HEK293 (cell line): ENCODE measurements around the gene PARD3.
A peak's percentile ranks its signal among the peaks of the same experiment; 100 is the strongest.

Experiments
- CTCF ChIA-PET: fragments of 350-600 bp; formaldehyde crosslinking; extraction: SDS; loops from one replicate; lab custom pipeline; 2021; ENCODE audit warnings: antibody characterized with exemption; lab: Yijun Ruan, JAX
- POLR2A ChIA-PET: fragments of 300-600 bp; formaldehyde crosslinking; extraction: SDS; loops from one replicate; lab custom pipeline; 2020; ENCODE audit warnings: antibody characterized with exemption, inconsistent platforms; lab: Yijun Ruan, JAX
- H3K27ac ChIP-seq: fragments of 200-500 bp; sonication (Bioruptor generic); 2 replicates; pipeline ENCODE4 v1.5.1; 2014; ENCODE audit warnings: low read depth, low read length, control low read depth, inconsistent platforms; ENCODE audit errors: extremely low read depth
- H3K36me3 ChIP-seq, 2 experiments: fragments of 200-500 bp in 1 of 2; sonication (Bioruptor generic) in 1 of 2; 1 replicate in 1 of 2; 2 replicates in 1 of 2; pipeline ENCODE4 v1.5.1; 2014 to 2017; ENCODE audit warnings: inconsistent platforms in 2 of 2, low read length in 2 of 2; ENCODE audit not compliant: control insufficient read depth in 2 of 2, insufficient read depth in 1 of 2
- H3K4me1 ChIP-seq: fragments of 200-500 bp; sonication (Bioruptor generic); 2 replicates; pipeline ENCODE4 v1.5.1; 2014; ENCODE audit warnings: mild to moderate bottlenecking, low read length, inconsistent platforms; ENCODE audit not compliant: control insufficient read depth, insufficient read depth
- H3K4me3 ChIP-seq: 2 replicates; pipeline ENCODE4 v1.5.1; 2011; ENCODE audit warnings: low read depth, mild to moderate bottlenecking, control low read depth, low read length, moderate library complexity
- H3K9me3 ChIP-seq: fragments of 200-500 bp; sonication (Bioruptor generic); 2 replicates; pipeline ENCODE4 v1.5.1; 2014; ENCODE audit warnings: low read depth, low read length, inconsistent platforms; ENCODE audit not compliant: control insufficient read depth, insufficient read depth
- EGR2 ChIP-seq: fragments of 450-650 bp; formaldehyde crosslinking; IDR thresholded peaks from 2 replicates; pipeline ENCODE4 v1.5.1; 2016; ENCODE audit warnings: low read depth, missing biosample characterization, missing genetic modification characterization
- MZF1 ChIP-seq: fragments of 450-650 bp; formaldehyde crosslinking; IDR thresholded peaks from 2 replicates; pipeline ENCODE4 v1.5.1; 2017; ENCODE audit warnings: missing biosample characterization, missing genetic modification characterization, borderline replicate concordance
- SP2 ChIP-seq: fragments of 450-650 bp; formaldehyde crosslinking; IDR thresholded peaks from 2 replicates; pipeline ENCODE4 v1.5.1; 2016; ENCODE audit warnings: missing biosample characterization, missing genetic modification characterization
- ZBTB10 ChIP-seq: fragments of 450-650 bp; formaldehyde crosslinking; IDR thresholded peaks from 2 replicates; pipeline ENCODE4 v1.5.1; 2016; ENCODE audit warnings: missing biosample characterization, missing genetic modification characterization
- ZBTB26 ChIP-seq: fragments of 450-650 bp; formaldehyde crosslinking; optimal IDR thresholded peaks from 2 replicates; pipeline ENCODE3; 2016; ENCODE audit warnings: missing biosample characterization, mild to moderate bottlenecking, missing genetic modification characterization
- ZBTB48 ChIP-seq: fragments of 450-650 bp; formaldehyde crosslinking; IDR thresholded peaks from 2 replicates; pipeline ENCODE4 v1.5.1; 2016; ENCODE audit warnings: missing biosample characterization, missing genetic modification characterization
- ZFP37 ChIP-seq: fragments of 450-650 bp; formaldehyde crosslinking; IDR thresholded peaks from 2 replicates; pipeline ENCODE4 v1.5.1; 2016; ENCODE audit warnings: missing biosample characterization, missing genetic modification characterization
- ZNF140 ChIP-seq: fragments of 450-650 bp; formaldehyde crosslinking; IDR thresholded peaks from 2 replicates; pipeline ENCODE4 v1.5.1; 2016; ENCODE audit warnings: missing biosample characterization, missing genetic modification characterization
- ZNF214 ChIP-seq: fragments of 450-650 bp; formaldehyde crosslinking; IDR thresholded peaks from 2 replicates; pipeline ENCODE4 v1.5.1; 2017; ENCODE audit warnings: missing biosample characterization, mild to moderate bottlenecking, missing genetic modification characterization, borderline replicate concordance
- ZNF335 ChIP-seq: fragments of 450-650 bp; formaldehyde crosslinking; conservative IDR thresholded peaks from 2 replicates; pipeline ENCODE4 v1.5.1; 2016; ENCODE audit warnings: missing biosample characterization, missing genetic modification characterization
- ZNF426 ChIP-seq: fragments of 450-650 bp; formaldehyde crosslinking; IDR thresholded peaks from 2 replicates; pipeline ENCODE4 v1.5.1; 2017; ENCODE audit warnings: missing biosample characterization, missing genetic modification characterization, mild to moderate bottlenecking, inconsistent platforms, moderate library complexity
- ZNF510 ChIP-seq: fragments of 450-650 bp; formaldehyde crosslinking; IDR thresholded peaks from 2 replicates; pipeline ENCODE4 v1.5.1; 2018; ENCODE audit warnings: mild to moderate bottlenecking, missing genetic modification characterization, missing biosample characterization; ENCODE audit not compliant: insufficient replicate concordance
- ZNF629 ChIP-seq: fragments of 450-650 bp; formaldehyde crosslinking; IDR thresholded peaks from 2 replicates; pipeline ENCODE4 v1.5.1; 2017; ENCODE audit warnings: missing biosample characterization, missing genetic modification characterization
- ZNF645 ChIP-seq: fragments of 450-650 bp; formaldehyde crosslinking; IDR thresholded peaks from 2 replicates; pipeline ENCODE4; 2016; ENCODE audit warnings: missing biosample characterization, missing genetic modification characterization
- ZNF658 ChIP-seq: fragments of 450-650 bp; formaldehyde crosslinking; IDR thresholded peaks from 2 replicates; pipeline ENCODE4; 2016; ENCODE audit warnings: missing biosample characterization, missing genetic modification characterization
- ZXDB ChIP-seq: fragments of 450-650 bp; formaldehyde crosslinking; IDR thresholded peaks from 2 replicates; pipeline ENCODE4 v1.5.1; 2016; ENCODE audit warnings: missing biosample characterization, missing genetic modification characterization
- TF ChIP-seq, protein P1 (sequence below): fragments of 450-650 bp; IDR thresholded peaks from 2 replicates; pipeline ENCODE4 v1.5.1; 2018; ENCODE audit warnings: missing biosample characterization, missing genetic modification characterization
- TF ChIP-seq, protein P2 (sequence below): fragments of 450-650 bp; formaldehyde crosslinking; IDR thresholded peaks from 2 replicates; pipeline ENCODE4 v1.5.1; 2016; ENCODE audit warnings: missing biosample characterization, missing genetic modification characterization

PARD3 gene

GRCh38 chr10:34816501-34817002 is 1.5 kb upstream of the PARD3 start (continued):
- TF ChIP-seq ZNF658 (tag by site-specific recombination) (no peak), ZBTB10 (tag by site-specific recombination) (no peak)
- TF ChIP-seq, all 188 proteins: peak for 8

GRCh38 chr10:34816085-34816496 is 995 bp upstream of the PARD3 start:
- peaks cover 16% of the 10 kb centered on the region for H3K4me1 ChIP-seq
- TF ChIP-seq ZXDB (tag by site-specific recombination) (0 out of 2 replicates have a peak, but pooled peaks have one; percentile 11), ZNF629 (tag by site-specific recombination) (no peak), MZF1 (tag by site-specific recombination) (0 out of 2 replicates have a peak, but pooled peaks have one; percentile 10), ZNF335 (tag by site-specific recombination) (peak; percentile 98), ZBTB48 (peak; percentile 47; the same call in 1 of the 2 replicates)
- TF ChIP-seq, all 188 proteins: peak for 4
- Histone ChIP-seq H3K9me3 (no peaks in the 10 kb centered on the region), H3K4me3 (peak overlapping the region; percentile 77), H3K36me3 (no peaks in the 10 kb centered on the region), H3K27ac (peak overlapping the region; percentile 71; the same call in 1 of the 2 replicates)
- ChIA-PET CTCF (interaction anchor here (0.6 to 1.1 kb wide), 3 partner anchors 51 to 160 kb away, joined by 3 to 5 read pairs (median 3); no protein-coding TSS in a partner anchor), POLR2A (no interaction called here)

DNA sequence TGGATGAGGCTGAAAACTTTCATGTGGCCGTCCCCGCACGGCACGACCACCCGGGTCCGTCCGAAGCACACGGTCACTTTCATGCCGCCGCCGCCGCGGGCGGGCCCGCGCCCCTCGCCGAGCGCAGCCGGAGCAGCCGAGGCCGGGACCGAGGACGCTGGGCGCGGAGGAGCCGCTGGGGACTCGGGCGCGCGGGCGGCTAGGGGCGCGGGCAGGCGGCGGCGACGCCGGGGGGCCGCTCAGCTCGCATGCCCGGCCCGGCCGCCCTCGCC is 247 bp downstream of the PARD3 start:
- POLR2A ChIA-PET, result interaction anchor here (1.0 kb wide), 1 partner anchor 28 kb away, joined by 3 read pairs; no protein-coding TSS in a partner anchor
- H3K4me3 ChIP-seq, result peak overlapping the region; percentile 77
- CTCF ChIA-PET, result no interaction called here

DNA sequence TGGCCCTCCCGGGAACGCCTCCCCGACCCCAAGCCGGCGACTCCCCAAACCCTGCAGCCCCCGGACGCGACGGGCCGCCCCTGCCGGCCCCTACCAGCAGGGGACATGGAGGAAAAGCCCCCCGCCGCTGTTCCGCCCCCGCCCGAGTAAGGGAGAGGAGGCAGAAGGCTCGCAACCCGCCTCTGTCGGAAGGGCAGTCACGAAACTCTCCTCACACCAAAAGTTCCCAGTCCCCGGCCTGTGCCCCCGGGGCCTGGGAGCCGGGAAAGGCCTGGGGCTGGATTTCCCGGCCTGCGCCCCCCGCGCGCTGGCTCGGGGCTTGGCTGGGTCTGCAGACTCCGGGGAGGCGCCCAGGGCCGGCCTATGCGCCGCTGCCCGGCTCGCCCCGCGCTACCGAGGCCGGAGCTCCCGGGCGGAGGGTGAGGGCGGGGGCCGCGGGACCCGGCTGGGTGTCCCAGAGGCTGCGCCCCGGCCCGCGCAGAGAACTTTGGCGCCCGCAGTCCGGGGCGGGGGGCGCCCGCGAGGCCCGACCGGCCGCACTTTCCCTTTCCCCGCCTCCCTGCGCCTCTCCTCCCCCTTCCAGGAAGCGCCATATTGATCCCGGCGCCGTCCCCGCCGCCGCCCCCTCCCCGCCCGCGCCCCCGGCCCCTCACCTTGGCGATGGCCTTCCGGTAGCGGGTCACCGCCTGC is 728 bp downstream of the PARD3 start:
- POLR2A ChIA-PET, result interaction anchor here (1.0 kb wide), 2 partner anchors 28 to 74 kb away, joined by 3 read pairs; no protein-coding TSS in a partner anchor
- Histone ChIP-seq H3K4me3 (peak overlapping the region; percentile 77), H3K4me1 (peaks cover 25% of the 10 kb centered on the region), H3K27ac (peak overlapping the region; percentile 98), H3K36me3 (no peaks in the 10 kb centered on the region), H3K9me3 (no peaks in the 10 kb centered on the region)
- CTCF ChIA-PET, result no interaction called here
- TF ChIP-seq SP2 (peak; percentile 26), ZNF645 (tag by site-specific recombination) (no peak), ZBTB26 (tag by site-specific recombination) (peak; percentile 59), ZNF510 (tag by site-specific recombination) (no peak), ZNF214 (no peak), ZNF426 (tag by site-specific recombination) (no peak), ZFP37 (tag by site-specific recombination) (no peak), ZNF140 (tag by site-specific recombination) (no peak)
- TF ChIP-seq, protein P1, sequence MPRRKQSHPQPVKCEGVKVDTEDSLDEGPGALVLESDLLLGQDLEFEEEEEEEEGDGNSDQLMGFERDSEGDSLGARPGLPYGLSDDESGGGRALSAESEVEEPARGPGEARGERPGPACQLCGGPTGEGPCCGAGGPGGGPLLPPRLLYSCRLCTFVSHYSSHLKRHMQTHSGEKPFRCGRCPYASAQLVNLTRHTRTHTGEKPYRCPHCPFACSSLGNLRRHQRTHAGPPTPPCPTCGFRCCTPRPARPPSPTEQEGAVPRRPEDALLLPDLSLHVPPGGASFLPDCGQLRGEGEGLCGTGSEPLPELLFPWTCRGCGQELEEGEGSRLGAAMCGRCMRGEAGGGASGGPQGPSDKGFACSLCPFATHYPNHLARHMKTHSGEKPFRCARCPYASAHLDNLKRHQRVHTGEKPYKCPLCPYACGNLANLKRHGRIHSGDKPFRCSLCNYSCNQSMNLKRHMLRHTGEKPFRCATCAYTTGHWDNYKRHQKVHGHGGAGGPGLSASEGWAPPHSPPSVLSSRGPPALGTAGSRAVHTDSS, result no peak; the same call in 1 of the 2 replicates
- TF ChIP-seq, protein P2, sequence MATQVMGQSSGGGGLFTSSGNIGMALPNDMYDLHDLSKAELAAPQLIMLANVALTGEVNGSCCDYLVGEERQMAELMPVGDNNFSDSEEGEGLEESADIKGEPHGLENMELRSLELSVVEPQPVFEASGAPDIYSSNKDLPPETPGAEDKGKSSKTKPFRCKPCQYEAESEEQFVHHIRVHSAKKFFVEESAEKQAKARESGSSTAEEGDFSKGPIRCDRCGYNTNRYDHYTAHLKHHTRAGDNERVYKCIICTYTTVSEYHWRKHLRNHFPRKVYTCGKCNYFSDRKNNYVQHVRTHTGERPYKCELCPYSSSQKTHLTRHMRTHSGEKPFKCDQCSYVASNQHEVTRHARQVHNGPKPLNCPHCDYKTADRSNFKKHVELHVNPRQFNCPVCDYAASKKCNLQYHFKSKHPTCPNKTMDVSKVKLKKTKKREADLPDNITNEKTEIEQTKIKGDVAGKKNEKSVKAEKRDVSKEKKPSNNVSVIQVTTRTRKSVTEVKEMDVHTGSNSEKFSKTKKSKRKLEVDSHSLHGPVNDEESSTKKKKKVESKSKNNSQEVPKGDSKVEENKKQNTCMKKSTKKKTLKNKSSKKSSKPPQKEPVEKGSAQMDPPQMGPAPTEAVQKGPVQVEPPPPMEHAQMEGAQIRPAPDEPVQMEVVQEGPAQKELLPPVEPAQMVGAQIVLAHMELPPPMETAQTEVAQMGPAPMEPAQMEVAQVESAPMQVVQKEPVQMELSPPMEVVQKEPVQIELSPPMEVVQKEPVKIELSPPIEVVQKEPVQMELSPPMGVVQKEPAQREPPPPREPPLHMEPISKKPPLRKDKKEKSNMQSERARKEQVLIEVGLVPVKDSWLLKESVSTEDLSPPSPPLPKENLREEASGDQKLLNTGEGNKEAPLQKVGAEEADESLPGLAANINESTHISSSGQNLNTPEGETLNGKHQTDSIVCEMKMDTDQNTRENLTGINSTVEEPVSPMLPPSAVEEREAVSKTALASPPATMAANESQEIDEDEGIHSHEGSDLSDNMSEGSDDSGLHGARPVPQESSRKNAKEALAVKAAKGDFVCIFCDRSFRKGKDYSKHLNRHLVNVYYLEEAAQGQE, result 0 out of 2 replicates have a peak, but pooled peaks have one; percentile 12

More for the DNA sequence above, 247 bp downstream of the PARD3 start:
- Histone ChIP-seq H3K36me3 (no peaks in the 10 kb centered on the region), H3K27ac (peak overlapping the region; percentile 98), H3K4me1 (peaks cover 20% of the 10 kb centered on the region), H3K9me3 (no peaks in the 10 kb centered on the region)
- TF ChIP-seq EGR2 (tag by site-specific recombination), result no peak
